ENCODE measurements around the gene FOXN1.

The FOXN1 gene

GRCh38 chr17:28493460-28493859, 12.7 kb upstream of the FOXN1 start:
- H2AFZ ChIP-seq: no peak overlapping the region
- no peak for TF ChIP-seq CTCF (IDR thresholded peaks at IDR 0.05)
- H3K9me3 ChIP-seq (ENCODE audit: control insufficient read depth, low read length): no peaks in the 10 kb centered on the region
- H3K27me3 ChIP-seq (ENCODE audit: control insufficient read depth, insufficient read depth, low read length): no peaks in the 10 kb centered on the region
- H3K4me3 ChIP-seq (ENCODE audit: low read depth, low read length): no peak overlapping the region
- H3K4me1 ChIP-seq: no peaks in the 10 kb centered on the region
- no peak overlapping the region for H3K27ac ChIP-seq
- no peaks in the 10 kb centered on the region for H3K79me2 ChIP-seq
- H3K36me3 ChIP-seq (ENCODE audit: control insufficient read depth, insufficient read depth, low read length): no peaks in the 10 kb centered on the region
- no peak overlapping the region for H3K4me2 ChIP-seq (ENCODE audit: low read length)
- H3K9ac ChIP-seq: no peak overlapping the region

- no peaks in the 10 kb centered on the region for H3K4me1 ChIP-seq
These were observed 11.5 kb upstream of the FOXN1 start for GRCh38 chr17:28494445-28495188.

GRCh38 chr17:28495635-28496034, 10.5 kb upstream of the FOXN1 start:
- Histone ChIP-seq H3K4me1 (no peaks in the 10 kb centered on the region), H3K27ac (no peak overlapping the region), H2AFZ (no peak overlapping the region), H3K27me3 (ENCODE audit: control insufficient read depth, insufficient read depth, low read length) (no peaks in the 10 kb centered on the region), H3K4me2 (ENCODE audit: low read length) (no peak overlapping the region), H3K9ac (no peak overlapping the region), H3K36me3 (ENCODE audit: control insufficient read depth, insufficient read depth, low read length) (no peaks in the 10 kb centered on the region), H3K4me3 (ENCODE audit: low read depth, low read length) (no peak overlapping the region), H3K9me3 (ENCODE audit: control insufficient read depth, low read length) (no peaks in the 10 kb centered on the region), H3K79me2 (no peaks in the 10 kb centered on the region)
- TF ChIP-seq CTCF (IDR thresholded peaks at IDR 0.05): no peak

More at GRCh38 chr17:28494445-28495188, 11.5 kb upstream of the FOXN1 start:
- Histone ChIP-seq H3K27ac (no peak overlapping the region), H3K4me3 (ENCODE audit: low read depth, low read length) (no peak overlapping the region), H3K9ac (no peak overlapping the region), H3K27me3 (ENCODE audit: control insufficient read depth, insufficient read depth, low read length) (no peaks in the 10 kb centered on the region), H3K79me2 (no peaks in the 10 kb centered on the region), H3K9me3 (ENCODE audit: control insufficient read depth, low read length) (no peaks in the 10 kb centered on the region), H2AFZ (no peak overlapping the region), H3K4me2 (ENCODE audit: low read length) (no peak overlapping the region), H3K36me3 (ENCODE audit: control insufficient read depth, insufficient read depth, low read length) (no peaks in the 10 kb centered on the region)
- TF ChIP-seq CTCF (IDR thresholded peaks at IDR 0.05): peak; percentile 96

- Histone ChIP-seq H3K9me3 (ENCODE audit: control insufficient read depth, low read length) (no peaks in the 10 kb centered on the region), H2AFZ (no peak overlapping the region), H3K27ac (no peak overlapping the region), H3K9ac (no peak overlapping the region), H3K4me1 (no peaks in the 10 kb centered on the region), H3K36me3 (ENCODE audit: control insufficient read depth, insufficient read depth, low read length) (no peaks in the 10 kb centered on the region), H3K79me2 (no peaks in the 10 kb centered on the region), H3K4me3 (ENCODE audit: low read depth, low read length) (no peak overlapping the region), H3K4me2 (ENCODE audit: low read length) (no peak overlapping the region), H3K27me3 (ENCODE audit: control insufficient read depth, insufficient read depth, low read length) (no peaks in the 10 kb centered on the region)
- TF ChIP-seq CTCF (IDR thresholded peaks at IDR 0.05): no peak
These were observed 8.2 kb upstream of the FOXN1 start for GRCh38 chr17:28497931-28498330.

All from parathyroid adenoma (tissue), 2 donors.